HG02588 (cell line): ENCODE data around the gene GMDS.

ENCODE experiments used
- ATAC-seq: cut with Tn5 transposase; IDR thresholded peaks from one replicate; pipeline ENCODE4 v1.9.1; 2021; ENCODE audit warnings: mild to moderate bottlenecking, moderate library complexity; ENCODE audit not compliant: unreplicated experiment

GMDS gene

GRCh38 chr6:1599469-1599868, 645.9 kb downstream of the GMDS start:
- ATAC-seq = no peak

GRCh38 chr6:1598886-1599285, 646.5 kb downstream of the GMDS start:
- ATAC-seq = no peak

- no peak for ATAC-seq
These were observed 647.0 kb downstream of the GMDS start for GRCh38 chr6:1598433-1598832.

- no peak for ATAC-seq
These were observed 647.5 kb downstream of the GMDS start for GRCh38 chr6:1597924-1598323.

GRCh38 chr6:1597121-1597744, 648.2 kb downstream of the GMDS start:
- no peak for ATAC-seq

GRCh38 chr6:1596088-1596852, 649.1 kb downstream of the GMDS start:
- ATAC-seq = peak; percentile 65

GRCh38 chr6:1595271-1596087, 649.9 kb downstream of the GMDS start:
- ATAC-seq = no peak

GRCh38 chr6:1594445-1595200, 650.8 kb downstream of the GMDS start:
- no peak for ATAC-seq

GRCh38 chr6:1593958-1594314, 651.5 kb downstream of the GMDS start:
- ATAC-seq = no peak

GRCh38 chr6:1593286-1593957, 652.0 kb downstream of the GMDS start:
- ATAC-seq = no peak

GRCh38 chr6:1592852-1593251, 652.6 kb downstream of the GMDS start:
- ATAC-seq = no peak

- ATAC-seq = no peak
These were observed 653.5 kb downstream of the GMDS start for GRCh38 chr6:1591926-1592325.

GRCh38 chr6:1591243-1591642, 654.2 kb downstream of the GMDS start:
- no peak for ATAC-seq

GRCh38 chr6:1590580-1590979, 654.8 kb downstream of the GMDS start:
- no peak for ATAC-seq

GRCh38 chr6:1589208-1589607, 656.2 kb downstream of the GMDS start:
- ATAC-seq = no peak

GRCh38 chr6:1587977-1588376, 657.4 kb downstream of the GMDS start:
- no peak for ATAC-seq

- ATAC-seq = no peak
These were observed 657.9 kb downstream of the GMDS start for GRCh38 chr6:1587546-1587945.

GRCh38 chr6:1586861-1587450, 658.4 kb downstream of the GMDS start:
- ATAC-seq = no peak

- ATAC-seq = no peak
These were observed 659.1 kb downstream of the GMDS start for GRCh38 chr6:1586256-1586655.

GRCh38 chr6:1585669-1586049, 659.7 kb downstream of the GMDS start:
- ATAC-seq = no peak
